Left kidney (tissue), 2 donors: ENCODE results near the gene HTR3B. TPM values are rescaled to one million over a fixed set of nuclear protein-coding genes. Genes with fewer than 3 reads are reported as not detected.
A peak's percentile ranks its signal among the peaks of the same experiment; 100 is the strongest.

Experiments
- DNase-seq: peaks from one replicate; pipeline ENCODE4 v3.0.0-alpha.2; 2013
- polyA plus RNA-seq: library from polyadenylated mRNA; unstranded; fragments of 120-200 nt; gene quantifications from one replicate; pipeline ENCODE4 v1.2.1, GENCODE V29; 2013; ENCODE audit not compliant: insufficient read length

HTR3B gene
- polyA plus RNA-seq, 1 donor = 0.12 TPM

GRCh38 chr11:113989916-113990315 is 85.3 kb downstream of the HTR3B start:
- no peak for DNase-seq

GRCh38 chr11:113991170-113991569 is 86.6 kb downstream of the HTR3B start:
- DNase-seq = peak; percentile 82

GRCh38 chr11:113991718-113992458 is 87.3 kb downstream of the HTR3B start:
- DNase-seq = no peak

GRCh38 chr11:113992459-113993110 is 88.0 kb downstream of the HTR3B start:
- no peak for DNase-seq

GRCh38 chr11:113994077-113994954 is 89.7 kb downstream of the HTR3B start:
- DNase-seq = no peak

Other genes with a start within 250 kb of the HTR3B start
- 1.6 TPM for gene TMPRSS5, start 198.5 kb upstream of the HTR3B start, polyA plus RNA-seq
- 27.9 TPM for gene ZW10, start 131.1 kb upstream of the HTR3B start, polyA plus RNA-seq
- gene CLDN25, start 125.0 kb upstream of the HTR3B start, polyA plus RNA-seq = not detected
- gene USP28, start 29.2 kb upstream of the HTR3B start, polyA plus RNA-seq = 59.7 TPM
- not detected for gene HTR3A, start 70.3 kb downstream of the HTR3B start, polyA plus RNA-seq
- 0.93 TPM for gene ZBTB16, start 154.9 kb downstream of the HTR3B start, polyA plus RNA-seq